ENCODE data around the gene PLIN3.
"Not testable (repeated sequence)": the region's sequence is repeated elsewhere in the genome, so short reads cannot be mapped to it uniquely, and the experiment has no call there.

PLIN3 gene

GRCh38 chr19:4802711-4803110 lies 64.8 kb downstream of the PLIN3 start:
- H3K36me3 ChIP-seq (replicated peaks): no peaks in the 10 kb centered on the region
- no peaks in the 10 kb centered on the region for H3K27me3 ChIP-seq (ENCODE audit: low read depth)
- in situ Hi-C loops (cut with MboI; ENCODE audit: low sequenced_read_pairs): loop anchor here (10.0 kb wide), 1 partner anchor 228 kb away; no protein-coding TSS in a partner anchor
- no peak overlapping the region for H3K4me3 ChIP-seq
- no peak for DNase-seq (ENCODE audit: low spot score in 2 of 2)
- no peaks in the 10 kb centered on the region for H3K9me3 ChIP-seq
- H3K4me1 ChIP-seq: no peaks in the 10 kb centered on the region

GRCh38 chr19:4801085-4801619 lies 66.3 kb downstream of the PLIN3 start:
- Histone ChIP-seq H3K9me3 (no peaks in the 10 kb centered on the region), H3K4me3 (no peak overlapping the region), H3K4me1 (no peaks in the 10 kb centered on the region), H3K36me3 (replicated peaks) (peaks cover 7% of the 10 kb centered on the region), H3K27me3 (ENCODE audit: low read depth) (no peaks in the 10 kb centered on the region)
- no peak for DNase-seq (ENCODE audit: low spot score in 2 of 2)
- in situ Hi-C loops (cut with MboI; ENCODE audit: low sequenced_read_pairs): loop anchor here (10.0 kb wide), 1 partner anchor 226 kb away; no protein-coding TSS in a partner anchor

- DNase-seq (ENCODE audit: low spot score in 2 of 2): no peak
- Histone ChIP-seq H3K4me1 (no peaks in the 10 kb centered on the region), H3K9me3 (no peaks in the 10 kb centered on the region), H3K36me3 (replicated peaks) (peaks cover 10% of the 10 kb centered on the region), H3K27me3 (ENCODE audit: low read depth) (no peaks in the 10 kb centered on the region), H3K4me3 (no peak overlapping the region)
- in situ Hi-C loops (cut with MboI; ENCODE audit: low sequenced_read_pairs): loop anchor here (10.0 kb wide), 1 partner anchor 226 kb away; no protein-coding TSS in a partner anchor
Observed at GRCh38 chr19:4800591-4801081, 66.8 kb downstream of the PLIN3 start.

GRCh38 chr19:4795400-4795799 lies 72.1 kb downstream of the PLIN3 start:
- Histone ChIP-seq H3K36me3 (replicated peaks) (peaks cover 23% of the 10 kb centered on the region), H3K9me3 (no peaks in the 10 kb centered on the region), H3K27me3 (ENCODE audit: low read depth) (no peaks in the 10 kb centered on the region), H3K4me3 (no peak overlapping the region), H3K4me1 (no peaks in the 10 kb centered on the region; the same call in 1 of the 2 replicates)
- no peak for DNase-seq (ENCODE audit: low spot score in 2 of 2)
- in situ Hi-C loops (cut with MboI; ENCODE audit: low sequenced_read_pairs): no loop called here

- H3K4me1 ChIP-seq: no peaks in the 10 kb centered on the region; the same call in 1 of the 2 replicates
- no peak for DNase-seq (ENCODE audit: low spot score in 2 of 2)
- in situ Hi-C loops (cut with MboI; ENCODE audit: low sequenced_read_pairs): loop anchor here (5.0 kb wide), 1 partner anchor 63 kb away; no protein-coding TSS in a partner anchor
- no peak overlapping the region for H3K4me3 ChIP-seq
- no peaks in the 10 kb centered on the region for H3K27me3 ChIP-seq (ENCODE audit: low read depth)
- peaks cover 23% of the 10 kb centered on the region for H3K36me3 ChIP-seq (replicated peaks)
- no peaks in the 10 kb centered on the region for H3K9me3 ChIP-seq
Observed at GRCh38 chr19:4794971-4795370, 72.5 kb downstream of the PLIN3 start.

GRCh38 chr19:4793278-4793677 lies 74.2 kb downstream of the PLIN3 start:
- peaks cover 23% of the 10 kb centered on the region for H3K36me3 ChIP-seq (replicated peaks)
- DNase-seq (ENCODE audit: low spot score in 2 of 2); H3K27me3 ChIP-seq (ENCODE audit: low read depth); H3K9me3 ChIP-seq; H3K4me3 ChIP-seq; H3K4me1 ChIP-seq: not testable (repeated sequence)
- in situ Hi-C loops (cut with MboI; ENCODE audit: low sequenced_read_pairs): loop anchor here (5.0 kb wide), 1 partner anchor 61 kb away; no protein-coding TSS in a partner anchor

- H3K27me3 ChIP-seq (ENCODE audit: low read depth); DNase-seq (ENCODE audit: low spot score in 2 of 2); H3K4me1 ChIP-seq; H3K9me3 ChIP-seq: not testable (repeated sequence)
- in situ Hi-C loops (cut with MboI; ENCODE audit: low sequenced_read_pairs): loop anchor here (5.0 kb wide), 1 partner anchor 61 kb away; no protein-coding TSS in a partner anchor
- Histone ChIP-seq H3K36me3 (replicated peaks) (peaks cover 23% of the 10 kb centered on the region), H3K4me3 (peak overlapping the region; percentile 97)
Observed at GRCh38 chr19:4792866-4793195, 74.6 kb downstream of the PLIN3 start.

GRCh38 chr19:4792019-4792865 lies 75.2 kb downstream of the PLIN3 start:
- H3K27me3 ChIP-seq (ENCODE audit: low read depth); DNase-seq (ENCODE audit: low spot score in 2 of 2); H3K9me3 ChIP-seq; H3K4me1 ChIP-seq: not testable (repeated sequence)
- Histone ChIP-seq H3K4me3 (peak overlapping the region; percentile 97), H3K36me3 (replicated peaks) (peaks cover 23% of the 10 kb centered on the region)
- in situ Hi-C loops (cut with MboI; ENCODE audit: low sequenced_read_pairs): loop anchor here (5.0 kb wide), 1 partner anchor 60 kb away; no protein-coding TSS in a partner anchor

GRCh38 chr19:4791183-4792018 lies 76.1 kb downstream of the PLIN3 start, which contains the start of gene FEM1A:
Gene FEM1A, plus strand, starts transcription at chr19:4791734. Its CDS starts 121 bp downstream, at chr19:4791855.
- Histone ChIP-seq H3K4me3 (peak within 1 kb of the TSS; percentile 97), H3K27me3 (ENCODE audit: low read depth) (no peaks in the 10 kb centered on the region), H3K4me1 (no peaks in the 10 kb centered on the region; the same call in 1 of the 2 replicates), H3K36me3 (replicated peaks) (peaks cover 18% of the 10 kb centered on the region), H3K9me3 (no peaks in the 10 kb centered on the region)
- DNase-seq (ENCODE audit: low spot score in 2 of 2): peak; percentile 98 to 100
- in situ Hi-C loops (cut with MboI; ENCODE audit: low sequenced_read_pairs): loop anchor here (5.0 kb wide), 1 partner anchor 59 kb away; no protein-coding TSS in a partner anchor

Data from HAP-1 (cell line).